ENCODE data around the gene FOXP1.
A peak's percentile ranks its signal among the peaks of the same experiment; 100 is the strongest.

The FOXP1 gene

DNA sequence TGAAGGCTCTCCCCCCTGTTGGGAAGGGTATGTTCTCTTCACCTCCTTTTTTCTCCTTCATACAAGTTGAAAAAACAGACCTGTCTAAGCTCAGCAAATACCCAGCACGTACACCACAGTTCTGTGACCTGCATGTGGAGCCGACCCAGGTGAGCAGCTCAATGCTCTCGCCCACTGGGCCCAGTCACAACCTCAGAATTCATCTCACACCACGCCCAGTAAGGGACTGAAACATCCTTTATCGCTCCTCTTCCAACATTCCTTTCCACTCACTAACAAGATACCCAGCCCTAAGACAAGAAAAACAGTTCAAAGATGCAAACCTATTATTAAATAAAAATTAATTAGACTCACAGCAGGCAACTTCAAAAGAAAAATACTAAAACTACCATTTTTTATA lies 68.9 kb downstream of the FOXP1 start:
- no peaks in the 10 kb centered on the region for H3F3A ChIP-seq (ENCODE audit: insufficient read depth, low read length)
- H2AFZ ChIP-seq (ENCODE audit: low read length) = no peak overlapping the region
- no peaks in the 10 kb centered on the region for H3K27me3 ChIP-seq (ENCODE audit: insufficient read depth, low read length)
- no peaks in the 10 kb centered on the region for H3K9me3 ChIP-seq (ENCODE audit: low read length)
- H3K4me3 ChIP-seq (ENCODE audit: low read depth, low read length, poor library complexity, severe bottlenecking) = no peak overlapping the region
- peaks cover 75% of the 10 kb centered on the region for H3K79me2 ChIP-seq (ENCODE audit: insufficient read depth, low read length)
- no peak overlapping the region for H3K4me2 ChIP-seq (ENCODE audit: low read length)
- peaks cover 67% of the 10 kb centered on the region for H3K4me1 ChIP-seq (ENCODE audit: insufficient read depth, low read length, severe bottlenecking)
- TF ChIP-seq, protein P1, sequence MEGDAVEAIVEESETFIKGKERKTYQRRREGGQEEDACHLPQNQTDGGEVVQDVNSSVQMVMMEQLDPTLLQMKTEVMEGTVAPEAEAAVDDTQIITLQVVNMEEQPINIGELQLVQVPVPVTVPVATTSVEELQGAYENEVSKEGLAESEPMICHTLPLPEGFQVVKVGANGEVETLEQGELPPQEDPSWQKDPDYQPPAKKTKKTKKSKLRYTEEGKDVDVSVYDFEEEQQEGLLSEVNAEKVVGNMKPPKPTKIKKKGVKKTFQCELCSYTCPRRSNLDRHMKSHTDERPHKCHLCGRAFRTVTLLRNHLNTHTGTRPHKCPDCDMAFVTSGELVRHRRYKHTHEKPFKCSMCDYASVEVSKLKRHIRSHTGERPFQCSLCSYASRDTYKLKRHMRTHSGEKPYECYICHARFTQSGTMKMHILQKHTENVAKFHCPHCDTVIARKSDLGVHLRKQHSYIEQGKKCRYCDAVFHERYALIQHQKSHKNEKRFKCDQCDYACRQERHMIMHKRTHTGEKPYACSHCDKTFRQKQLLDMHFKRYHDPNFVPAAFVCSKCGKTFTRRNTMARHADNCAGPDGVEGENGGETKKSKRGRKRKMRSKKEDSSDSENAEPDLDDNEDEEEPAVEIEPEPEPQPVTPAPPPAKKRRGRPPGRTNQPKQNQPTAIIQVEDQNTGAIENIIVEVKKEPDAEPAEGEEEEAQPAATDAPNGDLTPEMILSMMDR (IDR thresholded peaks at IDR 0.05; ENCODE audit: low read length) = no peak
- no peak for TF ChIP-seq EZH2 (IDR thresholded peaks at IDR 0.05; ENCODE audit: borderline replicate concordance, low read length)
- H3K27ac ChIP-seq (ENCODE audit: low read depth, low read length, poor library complexity, severe bottlenecking) = peak overlapping the region; percentile 1
- H3K9me2 ChIP-seq (ENCODE audit: low read depth, low read length) = no peaks in the 10 kb centered on the region
- H4K20me1 ChIP-seq (ENCODE audit: insufficient read depth, low read length) = no peaks in the 10 kb centered on the region
- no peak overlapping the region for H3K9ac ChIP-seq (ENCODE audit: low read length)
- peaks cover 25% of the 10 kb centered on the region for H3K36me3 ChIP-seq (ENCODE audit: insufficient read depth, low read length)

DNA sequence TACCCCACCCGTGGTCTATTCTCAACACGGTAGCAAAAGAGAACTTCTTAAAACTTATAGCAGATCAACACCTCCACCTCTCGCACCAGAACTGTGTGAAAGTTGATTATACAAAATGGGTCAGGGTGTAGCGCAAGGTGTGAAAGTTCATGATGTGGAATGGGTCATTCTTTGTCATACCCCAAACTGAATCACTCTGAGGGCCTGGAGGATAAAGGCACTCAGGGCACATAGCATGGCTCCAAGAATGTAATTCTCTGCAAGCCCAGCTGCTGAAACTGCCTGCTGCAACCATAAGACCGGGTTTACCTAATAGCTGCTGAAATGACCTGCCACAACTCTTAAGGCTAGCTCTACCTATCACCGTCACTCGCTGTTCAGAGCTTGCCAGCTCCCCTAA lies 70.0 kb downstream of the FOXP1 start:
- Histone ChIP-seq H3K4me1 (ENCODE audit: insufficient read depth, low read length, severe bottlenecking) (peaks cover 72% of the 10 kb centered on the region), H4K20me1 (ENCODE audit: insufficient read depth, low read length) (no peaks in the 10 kb centered on the region), H3K36me3 (ENCODE audit: insufficient read depth, low read length) (peaks cover 21% of the 10 kb centered on the region), H2AFZ (ENCODE audit: low read length) (no peak overlapping the region), H3K4me2 (ENCODE audit: low read length) (no peak overlapping the region), H3K9me2 (ENCODE audit: low read depth, low read length) (no peaks in the 10 kb centered on the region), H3K79me2 (ENCODE audit: insufficient read depth, low read length) (peaks cover 80% of the 10 kb centered on the region), H3K27me3 (ENCODE audit: insufficient read depth, low read length) (no peaks in the 10 kb centered on the region), H3K9ac (ENCODE audit: low read length) (no peak overlapping the region), H3F3A (ENCODE audit: insufficient read depth, low read length) (no peaks in the 10 kb centered on the region), H3K4me3 (ENCODE audit: low read depth, low read length, poor library complexity, severe bottlenecking) (no peak overlapping the region), H3K9me3 (ENCODE audit: low read length) (no peaks in the 10 kb centered on the region), H3K27ac (ENCODE audit: low read depth, low read length, poor library complexity, severe bottlenecking) (peak overlapping the region; percentile 58)
- TF ChIP-seq, protein P1 (IDR thresholded peaks at IDR 0.05; ENCODE audit: low read length) = no peak
- TF ChIP-seq EZH2 (IDR thresholded peaks at IDR 0.05; ENCODE audit: borderline replicate concordance, low read length) = no peak

DNA sequence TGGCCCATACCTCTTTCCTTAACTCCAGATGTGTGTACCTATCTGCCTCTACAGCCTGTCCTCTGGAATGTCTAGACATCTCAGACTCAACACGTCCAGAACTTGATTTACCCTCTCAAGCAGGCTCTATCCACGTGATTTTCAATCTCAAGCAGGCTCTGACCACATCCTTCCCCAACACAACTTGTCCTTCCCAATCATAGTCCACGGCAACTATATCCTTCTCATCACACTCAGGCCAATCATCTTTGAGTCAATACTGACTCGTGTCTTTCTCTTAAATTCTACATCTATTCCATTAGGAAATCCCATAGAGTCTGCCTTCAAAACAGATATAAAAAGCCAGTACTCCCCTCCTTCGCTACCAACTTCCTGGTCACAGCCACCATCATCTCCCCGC lies 70.4 kb downstream of the FOXP1 start:
- no peaks in the 10 kb centered on the region for H3K27me3 ChIP-seq (ENCODE audit: insufficient read depth, low read length)
- no peak overlapping the region for H3K4me3 ChIP-seq (ENCODE audit: low read depth, low read length, poor library complexity, severe bottlenecking)
- no peaks in the 10 kb centered on the region for H3K9me3 ChIP-seq (ENCODE audit: low read length)
- H2AFZ ChIP-seq (ENCODE audit: low read length) = no peak overlapping the region
- peaks cover 18% of the 10 kb centered on the region for H3K36me3 ChIP-seq (ENCODE audit: insufficient read depth, low read length)
- no peaks in the 10 kb centered on the region for H3K9me2 ChIP-seq (ENCODE audit: low read depth, low read length)
- peaks cover 80% of the 10 kb centered on the region for H3K79me2 ChIP-seq (ENCODE audit: insufficient read depth, low read length)
- H3F3A ChIP-seq (ENCODE audit: insufficient read depth, low read length) = no peaks in the 10 kb centered on the region
- no peak overlapping the region; the same call in 1 of the 2 replicates for H3K9ac ChIP-seq (ENCODE audit: low read length)
- H3K27ac ChIP-seq (ENCODE audit: low read depth, low read length, poor library complexity, severe bottlenecking) = peak overlapping the region; percentile 58
- TF ChIP-seq, protein P1 (IDR thresholded peaks at IDR 0.05; ENCODE audit: low read length) = no peak
- no peak for TF ChIP-seq EZH2 (IDR thresholded peaks at IDR 0.05; ENCODE audit: borderline replicate concordance, low read length)
- no peak overlapping the region; the same call in 1 of the 2 replicates for H3K4me2 ChIP-seq (ENCODE audit: low read length)
- H3K4me1 ChIP-seq (ENCODE audit: insufficient read depth, low read length, severe bottlenecking) = peaks cover 70% of the 10 kb centered on the region
- no peaks in the 10 kb centered on the region for H4K20me1 ChIP-seq (ENCODE audit: insufficient read depth, low read length)
